Spleen (tissue), 7 donors: Measurements from ENCODE around the gene KIF6.

Experiments used
- CTCF ChIP-seq, 11 experiments: fragments of 200-600 bp in 7 of 11; fragments of 450-650 bp in 4 of 11; sonication (generic) in 4 of 11; IDR thresholded peaks in 8 of 11; conservative IDR thresholded peaks in 3 of 11; 1 replicate in 7 of 11; 2 replicates in 4 of 11; pipeline versions ENCODE4 v1.4.0 to v1.8.0; 2016 to 2021; ENCODE audit warnings: antibody characterized with exemption in 11 of 11, inconsistent platforms in 4 of 11, mild to moderate bottlenecking in 1 of 11
- POLR2A ChIP-seq, 3 donors: fragments of 450-650 bp; IDR thresholded peaks; one replicate each; pipeline ENCODE4 v1.5.1; 2017; ENCODE audit warnings: antibody characterized with exemption in 3 of 3, mild to moderate bottlenecking in 1 of 3
- donor health status: DM: no; HTN: no; CAD: no; lungs with moderate emphysema.
- donor health status: DM: no; HTN: no; CAD: no.
- donor health status: DM: no; HTN: no; CAD: no.

GRCh38 chr6:39649996-39650395 is 75.2 kb downstream of the KIF6 start:
- TF ChIP-seq POLR2A (IDR thresholded peaks at IDR 0.05) (no peak), CTCF (IDR thresholded peaks at IDR 0.05 in 8 of 11, conservative IDR thresholded peaks at IDR 0.05 in 3 of 11) (no peak)
